Measurements from ENCODE around the gene RIMBP2. TPM values are rescaled to one million over a fixed set of nuclear protein-coding genes. Genes with fewer than 3 reads are reported as not detected.

The RIMBP2 gene
- total and polyA plus RNA-seq, 2 donors (not counting 1 experiment from before 2014, with no cell fraction given), result 0.17 TPM; not detected in 1

GRCh38 chr12:130571089-130571488 lies 145.0 kb downstream of the RIMBP2 start:
- Histone ChIP-seq H3K9ac (ENCODE audit: insufficient read depth, low read length) (no peak overlapping the region), H3K9me3 (ENCODE audit: control insufficient read depth, insufficient read depth, low read depth, low read length) (no peaks in the 10 kb centered on the region), H3K4me1 (ENCODE audit: control insufficient read depth, extremely low read depth, insufficient read depth, low read length) (no peaks in the 10 kb centered on the region), H3K79me2 (ENCODE audit: control insufficient read depth, insufficient read depth, low read length) (no peaks in the 10 kb centered on the region), H3K4me2 (ENCODE audit: extremely low read depth, insufficient read depth, low read length) (no peak overlapping the region), H4K20me1 (ENCODE audit: control insufficient read depth, extremely low read depth, insufficient read depth, low read length) (no peaks in the 10 kb centered on the region), H3K4me3 (replicated peaks in 1 of 4; ENCODE audit: control extremely low read depth in 1 of 4, insufficient read depth in 1 of 4, low read depth in 3 of 4, low read length in 4 of 4) (no peak overlapping the region), H3K36me3 (ENCODE audit: control insufficient read depth, insufficient read depth, low read length) (no peaks in the 10 kb centered on the region), H3K27me3 (ENCODE audit: control insufficient read depth, insufficient read depth, low read length) (no peaks in the 10 kb centered on the region), H2AFZ (ENCODE audit: low read length) (no peak overlapping the region), H3K27ac (ENCODE audit: insufficient read depth, low read length) (no peak overlapping the region)
- no peak for TF ChIP-seq EZH2 (IDR thresholded peaks at IDR 0.05; ENCODE audit: low read length, missing control alignments)
- no peak for TF ChIP-seq CTCF (conservative IDR thresholded peaks at IDR 0.05 in 1 of 2, IDR thresholded peaks at IDR 0.05 in 1 of 2; ENCODE audit: low read depth in 1 of 2, low read length in 2 of 2)
- DNase-seq (ENCODE audit: low read depth in 2 of 2), result no peak

GRCh38 chr12:130569521-130569920 lies 146.6 kb downstream of the RIMBP2 start:
- no peak overlapping the region for H2AFZ ChIP-seq (ENCODE audit: low read length)
- H3K79me2 ChIP-seq (ENCODE audit: control insufficient read depth, insufficient read depth, low read length), result no peaks in the 10 kb centered on the region
- H3K27ac ChIP-seq (ENCODE audit: insufficient read depth, low read length), result no peak overlapping the region
- no peaks in the 10 kb centered on the region for H3K9me3 ChIP-seq (ENCODE audit: control insufficient read depth, insufficient read depth, low read depth, low read length)
- H3K27me3 ChIP-seq (ENCODE audit: control insufficient read depth, insufficient read depth, low read length), result no peaks in the 10 kb centered on the region
- H3K9ac ChIP-seq (ENCODE audit: insufficient read depth, low read length), result no peak overlapping the region
- DNase-seq (ENCODE audit: low read depth in 2 of 2), result no peak
- no peaks in the 10 kb centered on the region for H4K20me1 ChIP-seq (ENCODE audit: control insufficient read depth, extremely low read depth, insufficient read depth, low read length)
- no peak overlapping the region for H3K4me2 ChIP-seq (ENCODE audit: extremely low read depth, insufficient read depth, low read length)
- no peaks in the 10 kb centered on the region for H3K36me3 ChIP-seq (ENCODE audit: control insufficient read depth, insufficient read depth, low read length)
- TF ChIP-seq EZH2 (IDR thresholded peaks at IDR 0.05; ENCODE audit: low read length, missing control alignments) (no peak), CTCF (conservative IDR thresholded peaks at IDR 0.05 in 1 of 2, IDR thresholded peaks at IDR 0.05 in 1 of 2; ENCODE audit: low read depth in 1 of 2, low read length in 2 of 2) (no peak)
- no peak overlapping the region for H3K4me3 ChIP-seq (replicated peaks in 1 of 4; ENCODE audit: control extremely low read depth in 1 of 4, insufficient read depth in 1 of 4, low read depth in 3 of 4, low read length in 4 of 4)
- no peaks in the 10 kb centered on the region for H3K4me1 ChIP-seq (ENCODE audit: control insufficient read depth, extremely low read depth, insufficient read depth, low read length)

GRCh38 chr12:130568501-130568900 lies 147.6 kb downstream of the RIMBP2 start:
- Histone ChIP-seq H3K36me3 (ENCODE audit: control insufficient read depth, insufficient read depth, low read length) (no peaks in the 10 kb centered on the region), H3K4me1 (ENCODE audit: control insufficient read depth, extremely low read depth, insufficient read depth, low read length) (no peaks in the 10 kb centered on the region), H3K27ac (ENCODE audit: insufficient read depth, low read length) (no peak overlapping the region), H3K4me3 (replicated peaks in 1 of 4; ENCODE audit: control extremely low read depth in 1 of 4, insufficient read depth in 1 of 4, low read depth in 3 of 4, low read length in 4 of 4) (no peak overlapping the region), H3K4me2 (ENCODE audit: extremely low read depth, insufficient read depth, low read length) (no peak overlapping the region), H3K27me3 (ENCODE audit: control insufficient read depth, insufficient read depth, low read length) (no peaks in the 10 kb centered on the region), H2AFZ (ENCODE audit: low read length) (no peak overlapping the region), H3K9me3 (ENCODE audit: control insufficient read depth, insufficient read depth, low read depth, low read length) (no peaks in the 10 kb centered on the region), H3K9ac (ENCODE audit: insufficient read depth, low read length) (no peak overlapping the region), H4K20me1 (ENCODE audit: control insufficient read depth, extremely low read depth, insufficient read depth, low read length) (no peaks in the 10 kb centered on the region), H3K79me2 (ENCODE audit: control insufficient read depth, insufficient read depth, low read length) (no peaks in the 10 kb centered on the region)
- TF ChIP-seq EZH2 (IDR thresholded peaks at IDR 0.05; ENCODE audit: low read length, missing control alignments) (no peak), CTCF (conservative IDR thresholded peaks at IDR 0.05 in 1 of 2, IDR thresholded peaks at IDR 0.05 in 1 of 2; ENCODE audit: low read depth in 1 of 2, low read length in 2 of 2) (no peak)
- DNase-seq (ENCODE audit: low read depth in 2 of 2), result no peak

All from fibroblast of lung (primary cell).